Muscle of leg (tissue), 16 donors: ENCODE data around the gene GRAMD2A. TPM values are rescaled to one million over a fixed set of nuclear protein-coding genes. Genes with fewer than 3 reads are reported as not detected.

Source experiments
- DNase-seq: peaks from one replicate; pipeline ENCODE4 v3.0.0; 2013
- H3K27ac ChIP-seq: one replicate; pipeline ENCODE4 v1.5.1; 2013; ENCODE audit warnings: mild to moderate bottlenecking, low read length, control low read depth
- H3K27me3 ChIP-seq: one replicate; pipeline ENCODE4 v1.6.1; 2013; ENCODE audit warnings: low read length; ENCODE audit not compliant: control insufficient read depth, insufficient read depth
- H3K36me3 ChIP-seq: one replicate; pipeline ENCODE4 v1.6.1; 2013; ENCODE audit warnings: low read length; ENCODE audit not compliant: control insufficient read depth, insufficient read depth
- H3K4me1 ChIP-seq: one replicate; pipeline ENCODE4 v1.6.1; 2013; ENCODE audit warnings: low read length; ENCODE audit not compliant: control insufficient read depth, insufficient read depth
- H3K4me3 ChIP-seq: one replicate; pipeline ENCODE4 v1.5.1; 2013; ENCODE audit warnings: low read length, control low read depth
- H3K9me3 ChIP-seq: replicated peaks from 2 replicates; pipeline ENCODE4 v1.6.1; 2013; ENCODE audit warnings: low read depth, low read length; ENCODE audit not compliant: control insufficient read depth
- WGBS: methylation state at CpG from one replicate; pipeline ENCODE4 v1.1.5; 2013; ENCODE audit warnings: missing lambda C conversion rate; ENCODE audit not compliant: insufficient coverage; 5-methylcytosine and 5-hydroxymethylcytosine counted together
- long read RNA-seq, 11 donors: transcript quantifications; one replicate each; lab custom pipeline, GENCODE V29; 2026
- polyA plus RNA-seq, 8 donors: library from polyadenylated mRNA; unstranded; fragments of 120-200 nt; gene quantifications; one replicate each; pipeline versions ENCODE4 v1.2.1 to v1.2.3, GENCODE V29; 2013; ENCODE audit warnings: inconsistent platforms in 1 of 8, low replicate concordance in 1 of 8; ENCODE audit not compliant: insufficient read length in 8 of 8, insufficient read depth in 1 of 8
- total RNA-seq: library from RNA; stranded (reverse); fragments of 120-200 nt; gene quantifications from one replicate; pipeline ENCODE4 v1.2.4, GENCODE V29; 2013

GRAMD2A gene
- total RNA-seq (0.98 TPM), polyA plus RNA-seq (1 to 10 TPM in 6 of 8 donors, under 1 TPM in 2; 0.61 to 2.8 (median 1.6) TPM)
- long read RNA-seq, donor 1 = 0 reads
- long read RNA-seq, donor 2 = 0 reads
- long read RNA-seq, donor 3 = 0 reads
- long read RNA-seq, donor 4 = 0 reads
- long read RNA-seq, donor 5 = 0 reads
- long read RNA-seq, donor 6 = 0 reads
- long read RNA-seq, donor 7 = 0 reads
- long read RNA-seq, donor 8 = 0 reads
- long read RNA-seq, donor 9 = 0 reads
- long read RNA-seq, donor 10, partial matches to known transcripts = 0 of 2 reads
- long read RNA-seq, donor 10, other reads (novel, unspliced or antisense) = 0 of 2 reads
- long read RNA-seq, donor 11 = 0 reads

DNA sequence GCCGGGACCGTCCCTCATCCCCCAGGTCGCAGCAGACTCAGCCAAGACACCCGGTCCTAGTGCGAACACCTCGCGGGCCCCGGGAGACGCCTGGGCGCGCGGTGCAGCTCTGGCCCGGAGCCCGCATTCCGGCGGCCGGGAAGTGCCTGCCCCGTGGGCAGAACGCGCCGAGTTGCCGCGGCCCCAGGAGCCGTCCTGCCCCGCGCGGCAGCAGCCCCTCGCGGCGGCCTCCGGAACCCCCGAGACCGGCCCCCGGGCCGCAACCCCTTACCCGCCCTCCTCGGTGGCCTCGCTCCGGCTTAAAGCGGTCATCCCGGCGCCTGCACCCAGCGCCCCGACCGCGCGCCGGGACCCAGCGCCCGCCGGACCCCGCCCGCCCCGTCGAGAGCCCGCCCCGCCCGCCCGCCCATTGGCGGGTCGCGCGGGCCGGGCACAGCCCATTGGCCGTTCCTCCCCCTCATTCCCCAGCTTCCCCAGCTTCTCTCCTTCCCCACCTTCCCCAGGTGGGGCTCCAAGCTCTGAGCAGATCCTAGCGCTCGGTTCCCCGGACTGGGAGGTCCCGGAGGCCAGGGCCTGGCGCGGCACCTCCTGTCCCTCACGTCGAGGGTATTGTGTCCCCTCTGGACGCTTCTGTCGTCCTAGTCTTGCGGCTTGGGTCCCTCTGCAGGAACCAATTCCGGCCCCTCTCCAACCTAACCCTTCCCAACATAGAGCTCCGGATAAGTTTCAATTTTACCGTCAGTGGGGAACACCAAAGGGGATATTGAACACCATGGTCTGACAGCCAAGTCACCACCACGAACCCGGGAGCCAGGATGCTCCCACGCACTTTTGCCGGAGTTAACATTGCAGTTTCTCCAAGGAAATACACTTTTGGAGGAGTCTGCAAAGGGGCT, at the start of gene GRAMD2A:
Gene GRAMD2A (minus strand): TSS at position 328 of the 896 bp plus-strand sequence.
- no peak for DNase-seq
- Histone ChIP-seq H3K4me3 (peak within 1 kb of the TSS; percentile 26), H3K9me3 (no peaks in the 10 kb centered on the region), H3K27ac (no peak within 1 kb of the TSS), H3K36me3 (peaks cover 46% of the 10 kb centered on the region), H3K27me3 (peaks cover 31% of the 10 kb centered on the region), H3K4me1 (peaks cover 53% of the 10 kb centered on the region)
- 5% methylated on average over 54 of the region's 83 CpGs for WGBS

DNA sequence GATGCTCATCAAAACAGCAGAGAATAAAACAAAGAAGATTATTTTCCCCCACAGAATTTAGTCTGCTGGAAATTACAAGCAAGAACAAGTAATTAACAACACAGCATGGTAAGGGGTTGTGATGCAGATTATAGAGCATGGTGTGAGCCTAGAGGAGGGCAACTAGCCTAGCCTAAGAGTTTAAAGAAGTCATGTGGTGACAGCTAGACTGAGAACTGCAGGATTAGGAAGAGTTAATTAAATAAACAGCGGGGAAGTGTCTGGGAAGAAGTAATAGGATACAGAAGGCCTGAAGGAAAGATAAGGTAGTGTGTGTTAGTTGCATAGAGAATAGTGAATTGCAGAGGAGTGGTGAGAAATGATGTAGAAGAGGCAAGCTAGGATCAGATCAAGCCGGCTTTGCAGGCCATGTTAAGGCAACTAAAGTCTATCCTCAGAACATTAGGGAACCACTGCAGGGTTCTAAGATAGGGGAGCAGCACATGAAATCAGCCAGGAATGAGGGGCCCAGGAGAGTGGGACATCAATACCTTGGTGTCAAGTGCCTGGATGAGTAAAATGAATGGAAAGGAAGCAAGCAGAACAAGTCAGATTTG, 45.3 kb upstream of the GRAMD2A start:
- WGBS = 36% methylated on average over 2 of the region's 2 CpGs
- Histone ChIP-seq H3K27ac (no peak overlapping the region), H3K9me3 (no peaks in the 10 kb centered on the region), H3K36me3 (peaks cover 56% of the 10 kb centered on the region), H3K27me3 (no peaks in the 10 kb centered on the region), H3K4me3 (no peak overlapping the region), H3K4me1 (no peaks in the 10 kb centered on the region)
- no peak for DNase-seq

DNA sequence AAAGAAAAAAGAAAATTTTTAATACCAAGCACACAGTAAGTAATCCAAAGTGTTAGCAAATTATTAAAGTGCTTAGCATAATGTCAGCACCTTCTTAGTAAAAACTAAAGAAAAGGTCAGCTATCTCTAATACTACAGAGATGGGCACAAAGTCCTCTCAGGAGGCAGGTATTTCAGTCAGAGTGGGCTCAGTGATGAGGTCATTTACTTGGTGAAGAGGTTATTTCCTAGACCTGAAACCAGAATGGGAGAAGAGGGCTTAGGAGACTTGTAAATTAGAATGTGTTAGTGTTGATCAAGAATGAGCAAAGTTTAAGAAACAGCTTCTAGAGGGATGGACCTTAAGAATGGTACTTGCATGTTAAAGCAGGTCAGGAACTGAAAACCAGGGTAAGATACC, 42.1 kb upstream of the GRAMD2A start:
- DNase-seq = no peak
- H3K27ac ChIP-seq = no peak overlapping the region
- no peaks in the 10 kb centered on the region for H3K4me1 ChIP-seq
- no peaks in the 10 kb centered on the region for H3K9me3 ChIP-seq
- peaks cover 44% of the 10 kb centered on the region for H3K36me3 ChIP-seq
- no peaks in the 10 kb centered on the region for H3K27me3 ChIP-seq
- no peak overlapping the region for H3K4me3 ChIP-seq

DNA sequence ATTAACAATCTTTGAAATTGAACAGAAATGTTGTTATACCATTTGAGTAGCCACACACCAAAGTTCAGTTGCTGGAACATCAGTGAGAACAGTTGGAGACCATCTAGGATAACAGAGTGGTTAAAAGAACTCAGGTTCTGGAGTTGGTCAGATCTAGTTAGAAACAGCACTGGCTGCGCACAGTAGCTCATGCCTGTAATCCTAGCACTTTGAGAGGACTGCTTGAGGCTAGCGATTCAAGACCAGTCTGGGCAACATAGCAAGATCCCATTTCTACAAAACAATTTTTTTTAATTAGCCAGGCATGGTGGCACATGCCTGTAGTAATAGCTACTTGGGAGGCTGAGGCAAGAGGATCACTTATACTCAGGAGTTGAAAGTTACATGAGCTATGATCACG, 41.0 kb upstream of the GRAMD2A start:
- Histone ChIP-seq H3K27me3 (no peaks in the 10 kb centered on the region), H3K4me3 (no peak overlapping the region), H3K27ac (no peak overlapping the region), H3K9me3 (no peaks in the 10 kb centered on the region), H3K4me1 (no peaks in the 10 kb centered on the region), H3K36me3 (peaks cover 34% of the 10 kb centered on the region)
- 80% methylated on average over 1 of the region's 3 CpGs for WGBS
- DNase-seq = no peak

DNA sequence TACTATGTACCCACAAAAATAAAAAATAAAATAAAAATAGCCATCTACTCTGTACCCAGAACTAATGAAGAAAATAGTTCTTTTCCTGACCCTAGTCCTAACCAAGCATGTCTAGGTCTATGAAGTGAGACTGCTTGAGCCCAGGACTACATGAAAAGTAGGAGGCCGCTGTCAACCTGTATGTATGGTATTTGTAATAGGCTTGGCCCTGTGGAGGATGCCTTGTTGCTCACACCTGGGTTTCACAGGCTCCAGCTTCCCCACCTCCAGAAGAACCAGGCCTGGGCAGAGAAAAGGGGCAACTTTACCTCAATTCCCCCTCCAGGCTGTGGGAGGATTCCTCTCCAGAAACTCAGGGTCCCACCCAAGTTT, 40.3 kb upstream of the GRAMD2A start:
- no peak for DNase-seq
- no CpG with 5 or more reads among the region's 1 CpG for WGBS
- no peaks in the 10 kb centered on the region for H3K9me3 ChIP-seq
- H3K4me3 ChIP-seq = no peak overlapping the region
- H3K36me3 ChIP-seq = peaks cover 28% of the 10 kb centered on the region
- no peaks in the 10 kb centered on the region for H3K4me1 ChIP-seq
- no peaks in the 10 kb centered on the region for H3K27me3 ChIP-seq
- H3K27ac ChIP-seq = no peak overlapping the region

DNA sequence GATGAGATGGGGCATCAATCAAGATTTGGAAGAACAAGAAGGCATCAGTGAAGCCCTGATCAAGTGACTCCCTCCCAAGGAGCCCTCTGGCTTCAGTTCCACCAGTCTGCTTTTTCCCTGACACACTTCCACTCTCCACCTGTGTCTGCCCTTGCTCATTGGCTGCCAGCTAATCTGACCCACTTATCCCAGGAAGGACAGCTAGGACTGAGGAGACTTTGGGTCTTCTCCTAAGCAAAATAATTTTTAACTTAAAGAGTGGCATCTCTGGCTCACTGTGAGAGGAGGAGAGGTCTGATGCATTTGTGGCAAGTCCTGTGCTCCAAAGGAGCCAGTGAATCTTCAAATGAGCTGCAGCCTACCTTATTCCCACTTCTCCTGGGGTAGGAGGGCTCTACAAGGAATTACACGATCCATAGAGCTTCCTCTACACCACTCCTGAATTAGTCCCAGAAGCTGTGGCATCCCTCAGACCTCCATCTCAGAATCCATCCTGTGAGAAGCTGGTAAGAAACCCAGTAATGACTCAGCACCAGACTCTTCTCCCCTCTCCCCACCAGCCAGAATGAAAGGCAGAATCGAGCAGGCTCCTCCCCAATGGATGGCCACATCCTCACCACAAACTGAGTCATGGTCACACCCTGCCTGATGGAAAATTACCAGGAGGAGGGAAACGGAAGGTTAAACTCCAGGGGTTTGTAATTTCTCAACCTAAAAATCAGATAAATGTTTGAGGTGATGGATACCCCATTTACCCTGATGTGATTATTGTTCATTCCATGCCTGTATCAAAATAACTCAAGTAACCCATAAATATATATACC, 39.7 kb upstream of the GRAMD2A start:
- H3K27ac ChIP-seq = no peak overlapping the region
- peak; percentile 21 for DNase-seq
- H3K4me3 ChIP-seq = no peak overlapping the region
- H3K4me1 ChIP-seq = peaks cover 4% of the 10 kb centered on the region
- no peaks in the 10 kb centered on the region for H3K9me3 ChIP-seq
- 50% methylated on average over 1 of the region's 3 CpGs for WGBS
- H3K36me3 ChIP-seq = peaks cover 22% of the 10 kb centered on the region
- no peaks in the 10 kb centered on the region for H3K27me3 ChIP-seq

DNA sequence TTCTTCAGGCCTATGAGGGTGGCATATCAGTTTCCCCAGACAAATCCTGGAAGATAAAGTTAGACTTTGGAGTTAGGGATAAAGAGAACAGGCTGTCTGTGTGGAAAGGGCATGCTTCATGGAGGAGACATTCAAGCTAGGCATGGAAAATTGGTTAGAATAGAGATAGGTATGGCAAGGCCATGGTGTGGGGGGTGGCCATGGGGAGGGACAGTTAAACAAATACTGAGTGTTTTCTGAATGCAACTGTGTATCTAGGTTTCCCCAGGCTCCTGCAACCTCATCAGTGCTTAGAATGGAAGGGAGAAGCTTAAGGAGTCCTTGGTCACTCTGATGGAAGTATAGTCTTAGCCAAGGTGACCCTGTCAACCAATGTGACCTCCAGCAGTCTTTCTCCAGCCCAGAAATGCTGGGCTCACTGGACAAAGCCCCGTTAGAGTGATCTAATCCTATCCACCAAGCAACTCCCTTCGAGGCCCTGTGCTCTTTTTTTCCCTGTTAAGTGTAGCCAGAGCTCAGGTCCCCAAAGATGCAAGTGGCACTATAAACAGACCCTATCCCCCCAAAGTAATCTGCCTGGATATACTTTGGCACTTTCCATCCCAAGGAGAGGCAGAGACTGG, 38.9 kb upstream of the GRAMD2A start:
- H3K4me3 ChIP-seq = no peak overlapping the region
- no peak overlapping the region for H3K27ac ChIP-seq
- WGBS = 80% methylated on average over 2 of the region's 2 CpGs
- H3K36me3 ChIP-seq = peaks cover 15% of the 10 kb centered on the region
- DNase-seq = no peak
- no peaks in the 10 kb centered on the region for H3K9me3 ChIP-seq
- H3K27me3 ChIP-seq = no peaks in the 10 kb centered on the region
- H3K4me1 ChIP-seq = peaks cover 6% of the 10 kb centered on the region

DNA sequence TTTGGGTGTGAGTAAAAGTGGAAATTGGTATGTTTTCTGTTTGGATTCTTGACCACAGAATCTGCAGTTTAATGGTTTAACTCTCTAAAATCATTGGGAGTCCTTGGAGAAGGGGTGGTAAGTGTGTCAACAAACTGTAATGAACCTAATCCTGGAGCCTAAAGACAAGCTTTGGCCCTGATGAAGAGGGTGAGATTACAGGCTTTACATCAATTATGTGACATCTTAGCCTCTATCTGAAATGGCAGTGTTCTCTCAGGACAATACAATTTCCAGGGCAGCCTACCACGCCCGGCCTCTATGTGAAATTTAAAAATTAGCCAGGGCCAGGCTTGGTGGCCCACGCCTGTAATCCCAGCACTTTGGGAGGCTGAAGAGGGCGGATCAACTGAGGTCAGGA, 37.7 kb upstream of the GRAMD2A start:
- H3K9me3 ChIP-seq = no peaks in the 10 kb centered on the region
- 81% methylated on average over 4 of the region's 4 CpGs for WGBS
- peaks cover 3% of the 10 kb centered on the region for H3K36me3 ChIP-seq
- H3K27me3 ChIP-seq = no peaks in the 10 kb centered on the region
- H3K4me1 ChIP-seq = peaks cover 6% of the 10 kb centered on the region
- DNase-seq = no peak
- no peak overlapping the region for H3K4me3 ChIP-seq
- H3K27ac ChIP-seq = no peak overlapping the region

DNA sequence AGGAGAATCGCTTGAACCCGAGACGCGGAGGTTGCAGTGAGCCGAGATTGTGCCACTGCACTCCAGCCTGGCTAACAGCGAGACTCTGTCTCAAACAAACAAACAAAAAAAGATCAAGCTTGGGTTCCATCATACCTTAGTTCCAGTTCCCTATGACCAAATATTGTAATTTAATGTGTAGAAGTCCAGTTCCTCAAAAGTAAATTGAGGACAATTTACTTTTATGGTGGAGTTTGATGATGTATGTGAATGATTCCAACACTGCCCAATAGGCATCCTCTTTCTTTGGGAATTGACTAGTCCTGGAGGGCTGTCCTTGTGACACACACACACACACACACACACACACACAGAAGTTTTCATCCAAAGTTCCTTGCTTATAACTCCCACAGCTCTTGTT, 36.2 kb upstream of the GRAMD2A start:
- peaks cover 14% of the 10 kb centered on the region for H3K4me1 ChIP-seq
- no peak overlapping the region for H3K27ac ChIP-seq
- H3K4me3 ChIP-seq = no peak overlapping the region
- no peaks in the 10 kb centered on the region for H3K36me3 ChIP-seq
- WGBS = 97% methylated on average over 4 of the region's 6 CpGs
- H3K9me3 ChIP-seq = no peaks in the 10 kb centered on the region
- no peaks in the 10 kb centered on the region for H3K27me3 ChIP-seq
- DNase-seq = no peak
